Erythroblast (primary cell): ENCODE data around the gene A3GALT2.

ENCODE experiments used
- GATA1 ChIP-seq: IDR thresholded peaks from 2 replicates; pipeline ENCODE4 v1.6.1; 2011; ENCODE audit warnings: low read depth, mild to moderate bottlenecking, control low read depth, low read length, moderate library complexity
- POLR2A ChIP-seq: IDR thresholded peaks from 2 replicates; pipeline ENCODE4 v1.6.1; 2011; ENCODE audit warnings: mild to moderate bottlenecking, low read length

GRCh38 chr1:33330906-33331305, 10.0 kb upstream of the A3GALT2 start:
- TF ChIP-seq POLR2A (no peak), GATA1 (no peak)
